HepG2 (cell line): ENCODE measurements around the gene SLA2. TPM values are rescaled to one million over a fixed set of nuclear protein-coding genes. Genes with fewer than 3 reads are reported as not detected.
A peak's percentile ranks its signal among the peaks of the same experiment; 100 is the strongest.

ENCODE experiments used
- ARID5B ChIP-seq: IDR thresholded peaks from 2 replicates; pipeline ENCODE4 v1.4.0; 2020; ENCODE audit warnings: mild to moderate bottlenecking, missing genetic modification reagents
- ATM ChIP-seq: fragments of 450-650 bp; IDR thresholded peaks from 2 replicates; pipeline ENCODE4 v1.7.1; 2017; ENCODE audit warnings: mild to moderate bottlenecking, borderline replicate concordance
- IKZF5 ChIP-seq: IDR thresholded peaks from 2 replicates; pipeline ENCODE4 v1.6.1; 2018; ENCODE audit warnings: missing genetic modification reagents, mild to moderate bottlenecking, missing compliant biosample characterization
- IRF9 ChIP-seq: sonication (generic); formaldehyde crosslinking; IDR thresholded peaks from 2 replicates; pipeline ENCODE4 v1.8.0; 2022; ENCODE audit warnings: missing genetic modification reagents, mild to moderate bottlenecking, borderline replicate concordance
- ISL2 ChIP-seq: sonication (generic); formaldehyde crosslinking; IDR thresholded peaks from 2 replicates; pipeline ENCODE4 v1.5.0; 2020; ENCODE audit warnings: missing genetic modification reagents
- KLF12 ChIP-seq: sonication (generic); formaldehyde crosslinking; IDR thresholded peaks from 2 replicates; pipeline ENCODE4 v1.4.0; 2020; ENCODE audit warnings: missing genetic modification reagents, borderline replicate concordance
- NBN ChIP-seq: fragments of 450-650 bp; conservative IDR thresholded peaks from 2 replicates; pipeline ENCODE4 v1.6.1; 2017
- NR2F2 ChIP-seq: IDR thresholded peaks from 2 replicates; pipeline ENCODE4 v1.6.1; 2012; ENCODE audit warnings: low read depth, inconsistent platforms, borderline replicate concordance
- SMYD3 ChIP-seq: sonication (generic); formaldehyde crosslinking; IDR thresholded peaks from 2 replicates; pipeline ENCODE4 v1.8.1; 2023; ENCODE audit warnings: mild to moderate bottlenecking, missing genetic modification reagents
- SRSF4 ChIP-seq: fragments of 200-400 bp; formaldehyde crosslinking; IDR thresholded peaks from one replicate; pipeline ENCODE4 v1.6.1; 2018; ENCODE audit warnings: mild to moderate bottlenecking, low read depth, low read length, moderate library complexity; ENCODE audit not compliant: poor library complexity, severe bottlenecking
- TBX2 ChIP-seq: sonication (generic); formaldehyde crosslinking; IDR thresholded peaks from 2 replicates; pipeline ENCODE4 v1.5.0; 2020; ENCODE audit warnings: missing genetic modification reagents, mild to moderate bottlenecking, borderline replicate concordance
- THAP11 ChIP-seq: IDR thresholded peaks from 2 replicates; pipeline ENCODE4 v1.6.1; 2016; ENCODE audit warnings: missing biosample characterization, missing genetic modification reagents
- ZBTB7B ChIP-seq: sonication (generic); formaldehyde crosslinking; IDR thresholded peaks from 2 replicates; pipeline ENCODE4 v1.4.0; 2020; ENCODE audit warnings: missing genetic modification reagents
- ZNF138 ChIP-seq: sonication (generic); formaldehyde crosslinking; IDR thresholded peaks from 2 replicates; pipeline ENCODE4 v1.5.0; 2020; ENCODE audit warnings: mild to moderate bottlenecking, low read depth, missing genetic modification reagents
- ZNF205 ChIP-seq: IDR thresholded peaks from 2 replicates; pipeline ENCODE4 v1.6.1; 2018; ENCODE audit warnings: missing biosample characterization, missing genetic modification reagents
- ZNF484 ChIP-seq: sonication (generic); formaldehyde crosslinking; IDR thresholded peaks from 2 replicates; pipeline ENCODE4 v1.5.1; 2020; ENCODE audit warnings: mild to moderate bottlenecking, low read depth, missing genetic modification reagents, borderline replicate concordance
- ZNF563 ChIP-seq: sonication (generic); formaldehyde crosslinking; IDR thresholded peaks from 2 replicates; pipeline ENCODE4 v1.8.0; 2022; ENCODE audit warnings: mild to moderate bottlenecking, moderate library complexity, missing genetic modification reagents
- ZNF652 ChIP-seq: IDR thresholded peaks from 2 replicates; pipeline ENCODE4 v1.6.1; 2016; ENCODE audit warnings: low read depth, borderline replicate concordance
- ZNF724P ChIP-seq: sonication (generic); formaldehyde crosslinking; IDR thresholded peaks from 2 replicates; pipeline ENCODE4 v1.8.0; 2022; ENCODE audit warnings: missing genetic modification reagents, borderline replicate concordance
- polyA plus RNA-seq, 8 experiments: library from polyadenylated mRNA; depleted of rRNA in 3 of 8; stranded (reverse) in 7 of 8; unstranded in 1 of 8; fragments of >200 nt; fragmentation: Illumina TruSeq in 4 of 8; extraction: Trizol in 4 of 8; gene quantifications; 2 replicates each; pipeline versions ENCODE4 v1.2.1 to v1.2.3, GENCODE V29; 2011 to 2016; ENCODE audit warnings: low read depth in 4 of 8, missing spikeins in 1 of 8, mixed read lengths in 1 of 8; ENCODE audit not compliant: insufficient read depth in 1 of 8
- total RNA-seq, 5 experiments: library from RNA; depleted of rRNA; stranded (reverse); fragments of >200 nt; fragmentation: Illumina TruSeq; extraction: Trizol; gene quantifications; 2 replicates each; pipeline ENCODE4 v1.2.3, GENCODE V29; 2016; ENCODE audit warnings: low read depth in 1 of 5

The SLA2 gene
- total and polyA plus RNA-seq, 2 of the 13 experiments (the other 11 are each of a cell fraction or from before 2014, with no cell fraction given) = 1.6 to 3.6 TPM

- TF ChIP-seq NBN (no peak), ARID5B (CRISPR knock-in tag) (peak; percentile 43), ZNF138 (CRISPR knock-in tag) (no peak; the same call in 1 of the 2 replicates), ISL2 (CRISPR knock-in tag) (no peak), ZBTB7B (CRISPR knock-in tag) (peak; percentile 64; the same call in 1 of the 2 replicates), THAP11 (no peak), KLF12 (CRISPR knock-in tag) (no peak), ATM (no peak), IRF9 (no peak), SRSF4 (no peak), ZNF205 (CRISPR knock-in tag) (peak; percentile 51; the same call in 1 of the 2 replicates), ZNF724P (no peak), ZNF484 (CRISPR knock-in tag) (no peak), IKZF5 (no peak), ZNF652 (CRISPR knock-in tag) (no peak), TBX2 (CRISPR knock-in tag) (peak; percentile 88), SMYD3 (CRISPR knock-in tag) (0 out of 2 replicates have a peak, but pooled peaks have one; percentile 38), ZNF563 (CRISPR knock-in tag) (no peak), NR2F2 (no peak)
Observed at GRCh38 chr20:36647196-36648121, 1.5 kb upstream of the SLA2 start (continued).
